Measurements from ENCODE around the gene ATP5ME. TPM values are rescaled to one million over a fixed set of nuclear protein-coding genes. Genes with fewer than 3 reads are reported as not detected.
"Not testable (repeated sequence)": the region's sequence is repeated elsewhere in the genome, so short reads cannot be mapped to it uniquely, and the experiment has no call there.

ATP5ME gene
- total RNA-seq, 1 donor from 2014 or later: 230 TPM

DNA sequence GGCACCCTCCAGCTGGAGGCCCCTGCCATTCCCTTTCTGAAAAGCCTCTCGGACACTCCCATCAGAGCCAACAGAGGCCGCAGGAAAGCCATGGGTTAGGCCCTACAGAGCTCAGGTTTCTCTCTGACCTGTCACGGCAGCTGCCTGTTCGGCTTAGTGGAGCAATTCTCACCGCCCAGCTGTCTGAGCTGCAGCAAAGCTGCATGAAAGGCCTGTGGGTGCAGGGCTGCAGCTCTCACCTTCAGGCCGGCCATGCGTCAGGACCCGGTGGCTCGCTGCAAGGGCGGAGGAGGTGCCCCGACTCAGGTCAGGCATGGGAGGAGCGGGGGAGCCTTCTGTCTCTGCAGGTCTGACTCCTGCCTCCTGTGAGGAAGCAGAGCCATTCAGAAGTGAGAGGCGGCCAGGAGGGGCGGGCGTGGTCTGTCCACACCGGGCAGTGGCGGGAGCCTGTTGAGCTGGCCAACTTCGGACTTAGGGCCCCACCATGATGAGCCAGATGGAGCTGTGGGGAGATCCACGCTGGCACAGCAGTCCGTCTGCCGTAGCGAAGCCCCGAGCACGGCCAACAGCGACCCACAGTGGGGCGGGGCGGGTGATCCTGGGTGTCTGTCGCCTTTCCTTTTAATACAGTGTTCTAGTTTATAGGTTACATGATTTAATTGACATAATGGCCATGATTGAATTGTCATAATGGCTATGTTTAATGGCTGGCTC, 25.3 kb downstream of the ATP5ME start:
- Mint-ChIP-seq H3K36me3 (ENCODE audit: unreplicated experiment) (peaks cover 3% of the 10 kb centered on the region), H3K4me3 (ENCODE audit: unreplicated experiment) (no peak overlapping the region), H3K27ac (ENCODE audit: unreplicated experiment) (no peak overlapping the region), H3K27me3 (ENCODE audit: unreplicated experiment) (peaks cover 10% of the 10 kb centered on the region), H3K4me1 (ENCODE audit: low read depth, unreplicated experiment) (peaks cover 5% of the 10 kb centered on the region), H3K9me3 (ENCODE audit: unreplicated experiment) (peaks cover 9% of the 10 kb centered on the region)
- no peak for DNase-seq
- TF ChIP-seq, protein P1, sequence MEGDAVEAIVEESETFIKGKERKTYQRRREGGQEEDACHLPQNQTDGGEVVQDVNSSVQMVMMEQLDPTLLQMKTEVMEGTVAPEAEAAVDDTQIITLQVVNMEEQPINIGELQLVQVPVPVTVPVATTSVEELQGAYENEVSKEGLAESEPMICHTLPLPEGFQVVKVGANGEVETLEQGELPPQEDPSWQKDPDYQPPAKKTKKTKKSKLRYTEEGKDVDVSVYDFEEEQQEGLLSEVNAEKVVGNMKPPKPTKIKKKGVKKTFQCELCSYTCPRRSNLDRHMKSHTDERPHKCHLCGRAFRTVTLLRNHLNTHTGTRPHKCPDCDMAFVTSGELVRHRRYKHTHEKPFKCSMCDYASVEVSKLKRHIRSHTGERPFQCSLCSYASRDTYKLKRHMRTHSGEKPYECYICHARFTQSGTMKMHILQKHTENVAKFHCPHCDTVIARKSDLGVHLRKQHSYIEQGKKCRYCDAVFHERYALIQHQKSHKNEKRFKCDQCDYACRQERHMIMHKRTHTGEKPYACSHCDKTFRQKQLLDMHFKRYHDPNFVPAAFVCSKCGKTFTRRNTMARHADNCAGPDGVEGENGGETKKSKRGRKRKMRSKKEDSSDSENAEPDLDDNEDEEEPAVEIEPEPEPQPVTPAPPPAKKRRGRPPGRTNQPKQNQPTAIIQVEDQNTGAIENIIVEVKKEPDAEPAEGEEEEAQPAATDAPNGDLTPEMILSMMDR (IDR thresholded peaks at IDR 0.05; ENCODE audit: partially characterized antibody, unreplicated experiment): no peak

DNA sequence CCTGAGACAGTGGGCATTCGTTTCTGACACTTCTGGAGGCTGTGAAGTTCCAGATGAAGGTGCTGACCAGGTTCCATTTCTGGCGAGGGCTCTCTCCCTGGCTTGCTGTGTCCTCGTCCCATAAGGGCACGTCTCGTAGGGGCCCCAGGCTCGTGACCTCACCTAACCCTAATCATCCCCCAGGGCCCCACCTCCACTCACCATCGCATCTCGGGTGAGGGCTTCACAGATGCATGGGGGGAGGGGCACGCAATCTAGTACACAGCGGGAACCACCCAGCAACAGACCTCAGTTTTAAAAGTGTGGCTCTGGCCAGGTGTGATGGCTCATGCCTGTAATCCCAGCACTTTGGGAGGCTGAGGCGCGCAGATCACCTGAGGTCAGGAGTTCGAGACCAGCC, 26.6 kb downstream of the ATP5ME start:
- peaks cover 5% of the 10 kb centered on the region for H3K4me1 Mint-ChIP-seq (ENCODE audit: low read depth, unreplicated experiment)
- no peak overlapping the region for H3K4me3 Mint-ChIP-seq (ENCODE audit: unreplicated experiment)
- TF ChIP-seq, protein P1 (IDR thresholded peaks at IDR 0.05; ENCODE audit: partially characterized antibody, unreplicated experiment): no peak
- H3K27me3 Mint-ChIP-seq (ENCODE audit: unreplicated experiment): peaks cover 7% of the 10 kb centered on the region
- DNase-seq: no peak
- H3K36me3 Mint-ChIP-seq (ENCODE audit: unreplicated experiment): peaks cover 3% of the 10 kb centered on the region
- peaks cover 5% of the 10 kb centered on the region for H3K9me3 Mint-ChIP-seq (ENCODE audit: unreplicated experiment)
- H3K27ac Mint-ChIP-seq (ENCODE audit: unreplicated experiment): no peak overlapping the region

DNA sequence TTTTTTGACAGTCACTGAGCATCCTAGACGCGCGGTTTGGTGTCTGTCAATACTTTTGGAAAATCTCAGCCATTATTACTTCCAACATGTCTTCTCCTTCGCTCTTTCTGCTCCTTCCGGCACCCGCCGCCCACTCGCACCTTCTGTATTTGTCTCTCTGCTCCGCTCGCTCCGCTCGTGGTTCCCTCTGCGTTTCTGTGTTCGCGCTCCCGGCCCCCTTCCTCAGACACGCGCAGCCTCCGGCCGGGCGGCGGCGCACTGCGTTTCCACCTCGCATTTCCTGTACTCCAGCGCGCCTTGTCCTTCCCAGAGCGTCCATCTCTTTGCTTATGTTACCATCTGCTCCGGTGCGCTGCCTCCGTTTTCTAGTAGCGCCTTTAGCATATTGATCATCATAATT, 27.6 kb downstream of the ATP5ME start:
- DNase-seq: no peak
- H3K27ac Mint-ChIP-seq (ENCODE audit: unreplicated experiment): no peak overlapping the region
- peaks cover 5% of the 10 kb centered on the region for H3K27me3 Mint-ChIP-seq (ENCODE audit: unreplicated experiment)
- peaks cover 3% of the 10 kb centered on the region for H3K36me3 Mint-ChIP-seq (ENCODE audit: unreplicated experiment)
- peaks cover 5% of the 10 kb centered on the region for H3K4me1 Mint-ChIP-seq (ENCODE audit: low read depth, unreplicated experiment)
- peaks cover 5% of the 10 kb centered on the region for H3K9me3 Mint-ChIP-seq (ENCODE audit: unreplicated experiment)
- TF ChIP-seq, protein P1 (IDR thresholded peaks at IDR 0.05; ENCODE audit: partially characterized antibody, unreplicated experiment): no peak
- H3K4me3 Mint-ChIP-seq (ENCODE audit: unreplicated experiment): peak overlapping the region; percentile 30

DNA sequence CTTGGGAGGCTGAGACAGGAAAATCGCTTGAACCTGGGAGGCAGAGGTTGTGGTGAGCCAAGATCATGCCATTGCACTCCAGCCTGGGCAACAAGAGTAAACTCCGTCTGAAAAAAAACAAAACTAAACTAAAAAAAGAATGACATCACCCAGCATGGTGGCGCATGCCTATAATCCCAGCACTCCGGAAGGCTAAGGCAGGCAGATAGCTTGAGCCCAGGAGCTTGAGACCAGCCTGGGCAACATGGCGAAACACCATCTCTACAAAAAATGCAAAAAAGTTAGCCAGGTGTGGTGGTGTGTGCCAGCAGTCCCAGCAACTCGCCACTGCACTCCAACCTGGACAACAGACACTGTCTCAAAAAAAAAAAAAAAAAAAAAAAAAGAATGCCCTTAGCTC, 31.7 kb downstream of the ATP5ME start:
- peaks cover 12% of the 10 kb centered on the region for H3K4me1 Mint-ChIP-seq (ENCODE audit: low read depth, unreplicated experiment)
- H3K27ac Mint-ChIP-seq (ENCODE audit: unreplicated experiment); H3K9me3 Mint-ChIP-seq (ENCODE audit: unreplicated experiment); DNase-seq; H3K27me3 Mint-ChIP-seq (ENCODE audit: unreplicated experiment); H3K4me3 Mint-ChIP-seq (ENCODE audit: unreplicated experiment): not testable (repeated sequence)
- peaks cover 10% of the 10 kb centered on the region for H3K36me3 Mint-ChIP-seq (ENCODE audit: unreplicated experiment)

DNA sequence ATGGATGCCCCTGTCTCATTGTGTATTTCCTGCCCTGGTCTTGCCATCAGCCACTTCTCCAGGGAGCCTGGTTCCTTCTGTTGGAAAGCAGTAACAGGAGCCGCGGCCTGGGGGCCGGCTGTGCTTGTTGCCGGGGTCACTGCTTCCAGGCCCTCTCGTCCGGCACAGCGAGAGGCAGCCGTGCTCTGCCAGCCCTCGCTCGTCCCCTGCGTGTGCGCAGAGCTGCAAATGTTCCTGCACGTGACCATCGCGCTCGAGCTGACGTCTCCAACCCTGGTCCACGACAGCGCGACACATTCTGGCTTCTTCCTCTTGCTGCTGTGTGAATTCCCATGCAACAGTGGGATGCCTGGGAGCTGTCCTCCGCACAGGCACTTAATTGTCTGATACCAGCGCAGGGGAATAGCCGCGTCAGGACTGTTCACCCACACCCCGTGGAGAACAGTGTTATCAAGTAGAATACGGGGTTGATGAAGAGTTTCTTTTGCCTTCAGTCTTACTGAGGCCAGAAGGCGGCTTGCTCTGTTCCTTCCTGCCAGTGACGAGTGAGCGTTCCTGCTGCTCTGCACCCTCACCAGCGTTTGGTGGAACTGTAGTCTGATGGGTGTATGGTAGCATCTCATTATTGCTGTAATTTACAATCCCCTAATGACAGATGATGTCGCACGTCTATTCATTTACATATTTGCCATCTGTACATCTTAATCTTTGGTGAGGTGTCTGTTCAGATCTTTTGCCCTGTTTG, 36.4 kb downstream of the ATP5ME start:
- Mint-ChIP-seq H3K27me3 (ENCODE audit: unreplicated experiment) (peaks cover 6% of the 10 kb centered on the region), H3K4me3 (ENCODE audit: unreplicated experiment) (peak overlapping the region; percentile 34), H3K4me1 (ENCODE audit: low read depth, unreplicated experiment) (peaks cover 16% of the 10 kb centered on the region), H3K27ac (ENCODE audit: unreplicated experiment) (peak overlapping the region; percentile 39), H3K36me3 (ENCODE audit: unreplicated experiment) (peaks cover 9% of the 10 kb centered on the region), H3K9me3 (ENCODE audit: unreplicated experiment) (peaks cover 11% of the 10 kb centered on the region)
- no peak for DNase-seq
- TF ChIP-seq, protein P1 (IDR thresholded peaks at IDR 0.05; ENCODE audit: partially characterized antibody, unreplicated experiment): no peak

Data from glutamatergic neuron (in vitro differentiated cells).